Measurements from ENCODE around the gene DNAH17. TPM values are rescaled to one million over a fixed set of nuclear protein-coding genes. Genes with fewer than 3 reads are reported as not detected.

DNAH17 gene
- total and polyA plus RNA-seq, 8 donors: 0.64 to 7.2 (median 3.6) TPM

DNA sequence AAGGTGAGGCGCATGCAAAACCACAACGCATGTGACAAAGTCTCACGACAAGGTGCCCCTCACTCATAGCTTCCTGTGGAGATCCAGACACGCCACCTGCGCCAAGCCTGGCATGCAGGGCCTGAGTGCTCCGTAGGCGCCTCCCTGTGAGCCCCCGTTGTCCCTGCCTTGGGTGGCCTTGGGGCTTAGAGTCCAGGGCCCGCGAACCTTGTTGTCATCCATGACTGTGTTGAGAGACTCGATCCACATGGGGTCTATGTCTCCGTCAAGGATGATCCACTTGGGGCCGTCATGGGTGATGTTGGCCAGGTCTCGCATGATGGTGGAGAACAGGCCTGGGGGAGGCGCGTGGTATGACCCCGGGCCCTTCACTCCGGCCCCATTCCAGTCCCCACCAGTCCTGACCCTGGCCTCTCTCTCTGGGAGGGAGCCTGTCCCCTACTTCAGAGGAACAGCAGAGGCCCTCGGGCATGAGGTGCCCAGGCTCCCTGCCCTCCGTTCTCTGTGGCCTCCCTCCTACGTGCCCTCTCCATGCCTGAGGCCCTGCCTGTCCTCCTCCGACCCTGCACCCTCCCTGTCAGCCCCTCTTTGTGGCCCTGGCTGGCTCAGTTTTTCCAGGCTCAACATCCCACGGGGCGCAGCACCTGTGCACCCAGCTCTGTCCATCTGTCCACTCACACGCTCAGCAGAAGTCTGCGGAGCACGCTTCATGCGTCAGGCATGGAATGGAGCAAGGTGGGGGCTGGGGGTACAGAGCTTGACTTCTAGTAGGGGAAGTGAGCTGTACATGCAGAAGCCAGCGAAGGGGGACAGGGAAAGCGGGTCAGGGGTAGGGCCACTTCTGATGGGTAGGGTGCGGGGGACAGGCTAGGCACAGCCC is 85.7 kb downstream of the DNAH17 start:
- ATAC-seq (no peak), DNase-seq (peak in 1 of 4 donors; percentile 63)
- no peaks in the 10 kb centered on the region for H3K9me3 ChIP-seq
- H3K27ac ChIP-seq: no peak overlapping the region
- H3K36me3 ChIP-seq: no peaks in the 10 kb centered on the region
- H3K4me3 ChIP-seq: no peak overlapping the region
- H3K27me3 ChIP-seq: no peaks in the 10 kb centered on the region
- intact Hi-C loops (cut with DNase I): loop anchor here in 1 of 2 donors (10.0 kb wide), 1 partner anchor 213 kb away; no protein-coding TSS in a partner anchor
- TF ChIP-seq, protein P1, sequence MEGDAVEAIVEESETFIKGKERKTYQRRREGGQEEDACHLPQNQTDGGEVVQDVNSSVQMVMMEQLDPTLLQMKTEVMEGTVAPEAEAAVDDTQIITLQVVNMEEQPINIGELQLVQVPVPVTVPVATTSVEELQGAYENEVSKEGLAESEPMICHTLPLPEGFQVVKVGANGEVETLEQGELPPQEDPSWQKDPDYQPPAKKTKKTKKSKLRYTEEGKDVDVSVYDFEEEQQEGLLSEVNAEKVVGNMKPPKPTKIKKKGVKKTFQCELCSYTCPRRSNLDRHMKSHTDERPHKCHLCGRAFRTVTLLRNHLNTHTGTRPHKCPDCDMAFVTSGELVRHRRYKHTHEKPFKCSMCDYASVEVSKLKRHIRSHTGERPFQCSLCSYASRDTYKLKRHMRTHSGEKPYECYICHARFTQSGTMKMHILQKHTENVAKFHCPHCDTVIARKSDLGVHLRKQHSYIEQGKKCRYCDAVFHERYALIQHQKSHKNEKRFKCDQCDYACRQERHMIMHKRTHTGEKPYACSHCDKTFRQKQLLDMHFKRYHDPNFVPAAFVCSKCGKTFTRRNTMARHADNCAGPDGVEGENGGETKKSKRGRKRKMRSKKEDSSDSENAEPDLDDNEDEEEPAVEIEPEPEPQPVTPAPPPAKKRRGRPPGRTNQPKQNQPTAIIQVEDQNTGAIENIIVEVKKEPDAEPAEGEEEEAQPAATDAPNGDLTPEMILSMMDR (IDR thresholded peaks at IDR 0.05): no peak
- no peaks in the 10 kb centered on the region for H3K4me1 ChIP-seq

GRCh38 chr17:78490673-78491072 is 86.5 kb downstream of the DNAH17 start:
- H3K9me3 ChIP-seq: no peaks in the 10 kb centered on the region
- peak in 1 of 4 donors; percentile 51 for DNase-seq
- H3K4me1 ChIP-seq: no peaks in the 10 kb centered on the region
- H3K27me3 ChIP-seq: no peaks in the 10 kb centered on the region
- TF ChIP-seq, protein P1 (IDR thresholded peaks at IDR 0.05): no peak
- no peak overlapping the region for H3K27ac ChIP-seq
- no peaks in the 10 kb centered on the region for H3K36me3 ChIP-seq
- no peak overlapping the region for H3K4me3 ChIP-seq
- no peak for ATAC-seq
- intact Hi-C loops (cut with DNase I): loop anchor here in 1 of 2 donors (10.0 kb wide), 1 partner anchor 214 kb away; no protein-coding TSS in a partner anchor

- TF ChIP-seq, protein P1 (IDR thresholded peaks at IDR 0.05): no peak
- intact Hi-C loops (cut with DNase I): loop anchor here in 1 of 2 donors (10.0 kb wide), 1 partner anchor 215 kb away; no protein-coding TSS in a partner anchor
Measured at GRCh38 chr17:78490156-78490555, 87.0 kb downstream of the DNAH17 start.

DNA sequence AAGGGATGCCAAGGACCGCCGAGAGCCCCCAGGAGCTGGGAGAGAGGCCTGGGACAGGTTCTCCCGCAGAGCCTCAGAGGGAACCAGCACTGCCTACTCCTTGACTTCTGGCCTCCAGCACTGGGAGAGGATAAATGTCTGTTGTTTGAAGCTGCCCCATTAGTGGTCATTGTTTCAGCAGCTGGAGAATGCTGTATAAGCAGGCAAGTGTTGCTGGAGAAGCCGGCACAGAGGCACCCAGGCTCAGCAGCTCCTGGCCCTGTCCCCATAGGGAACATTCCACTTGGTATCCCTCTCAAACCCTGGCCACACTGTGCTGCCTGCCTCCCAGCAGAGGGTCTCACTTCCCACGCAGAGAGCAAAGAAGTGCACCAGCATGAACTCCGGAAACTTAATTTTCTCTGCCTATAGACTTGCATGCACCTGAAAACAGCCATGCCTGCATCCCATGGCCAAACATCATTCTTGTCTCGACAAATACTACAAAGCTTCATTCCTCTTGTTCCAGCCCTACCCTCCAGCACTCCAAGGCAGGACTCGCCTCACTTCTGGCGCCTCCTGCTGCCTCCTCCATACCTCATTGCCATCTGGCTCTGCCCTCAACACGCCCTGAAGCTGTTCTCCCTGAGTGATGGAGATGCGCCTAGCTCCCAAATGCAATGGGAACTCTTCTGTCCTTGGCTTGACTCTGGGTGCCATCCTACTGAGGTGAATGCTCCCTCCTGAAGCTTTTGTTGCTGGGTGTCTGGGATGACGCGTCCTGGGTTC is 88.1 kb downstream of the DNAH17 start:
- DNase-seq (peak in 1 of 4 donors; percentile 23), ATAC-seq (no peak)
- intact Hi-C loops (cut with DNase I): no loop called here
- no peaks in the 10 kb centered on the region for H3K36me3 ChIP-seq
- TF ChIP-seq, protein P1 (IDR thresholded peaks at IDR 0.05): no peak
- H3K4me1 ChIP-seq: peaks cover 0 to 5% of the 10 kb centered on the region in 2 donors
- no peak overlapping the region for H3K27ac ChIP-seq
- H3K4me3 ChIP-seq: no peak overlapping the region
- H3K27me3 ChIP-seq: peaks cover 0 to 10% of the 10 kb centered on the region in 2 donors
- no peaks in the 10 kb centered on the region for H3K9me3 ChIP-seq

More at GRCh38 chr17:78490156-78490555, 87.0 kb downstream of the DNAH17 start:
- Histone ChIP-seq H3K9me3 (no peaks in the 10 kb centered on the region), H3K36me3 (no peaks in the 10 kb centered on the region), H3K27me3 (peaks cover 0 to under 1% of the 10 kb centered on the region in 2 donors), H3K27ac (no peak overlapping the region), H3K4me1 (no peaks in the 10 kb centered on the region), H3K4me3 (no peak overlapping the region)
- DNase-seq: peak in 1 of 4 donors; percentile 61
- ATAC-seq: no peak
